ENCODE measurements around the gene LRIG1. TPM values are rescaled to one million over a fixed set of nuclear protein-coding genes. Genes with fewer than 3 reads are reported as not detected.
A peak's percentile ranks its signal among the peaks of the same experiment; 100 is the strongest.

LRIG1 gene
- total RNA-seq, 1 donor from 2014 or later: 178 TPM

DNA sequence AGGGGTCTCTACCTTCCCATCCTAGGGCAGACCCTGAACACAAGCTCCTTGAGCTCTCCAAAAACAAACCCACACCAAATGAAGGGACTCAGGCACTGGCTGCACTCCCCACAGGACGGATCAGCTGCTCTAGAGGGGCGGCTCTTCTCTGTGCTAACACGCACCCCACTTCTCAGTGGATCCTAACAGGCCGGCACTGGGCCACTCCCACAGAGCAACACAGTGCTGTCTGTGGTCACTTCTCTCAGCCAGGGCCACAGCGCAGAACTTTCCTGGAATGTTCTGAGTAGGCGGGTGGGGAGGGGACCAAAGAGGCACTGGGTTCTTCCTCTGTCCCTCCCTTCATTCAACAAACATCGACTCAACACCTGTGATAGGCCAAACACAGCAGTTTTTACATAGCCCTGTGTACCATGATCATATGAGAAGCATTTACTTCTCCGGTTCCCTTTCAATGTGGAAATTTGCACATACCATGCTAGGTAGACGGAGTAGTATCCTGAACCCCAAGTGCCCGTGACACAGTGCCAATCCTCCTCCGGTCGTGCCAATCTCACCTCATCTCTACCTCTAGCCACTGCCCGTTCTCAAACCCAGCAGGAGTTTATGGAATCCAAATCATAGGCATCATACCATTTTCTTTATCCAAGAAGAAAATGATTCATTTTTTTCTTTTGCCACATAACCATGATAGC, 98.1 kb downstream of the LRIG1 start:
- H3K9me3 Mint-ChIP-seq: no peaks in the 10 kb centered on the region
- no peak for DNase-seq (ENCODE audit: low read depth, low spot score)
- TF ChIP-seq, protein P1, sequence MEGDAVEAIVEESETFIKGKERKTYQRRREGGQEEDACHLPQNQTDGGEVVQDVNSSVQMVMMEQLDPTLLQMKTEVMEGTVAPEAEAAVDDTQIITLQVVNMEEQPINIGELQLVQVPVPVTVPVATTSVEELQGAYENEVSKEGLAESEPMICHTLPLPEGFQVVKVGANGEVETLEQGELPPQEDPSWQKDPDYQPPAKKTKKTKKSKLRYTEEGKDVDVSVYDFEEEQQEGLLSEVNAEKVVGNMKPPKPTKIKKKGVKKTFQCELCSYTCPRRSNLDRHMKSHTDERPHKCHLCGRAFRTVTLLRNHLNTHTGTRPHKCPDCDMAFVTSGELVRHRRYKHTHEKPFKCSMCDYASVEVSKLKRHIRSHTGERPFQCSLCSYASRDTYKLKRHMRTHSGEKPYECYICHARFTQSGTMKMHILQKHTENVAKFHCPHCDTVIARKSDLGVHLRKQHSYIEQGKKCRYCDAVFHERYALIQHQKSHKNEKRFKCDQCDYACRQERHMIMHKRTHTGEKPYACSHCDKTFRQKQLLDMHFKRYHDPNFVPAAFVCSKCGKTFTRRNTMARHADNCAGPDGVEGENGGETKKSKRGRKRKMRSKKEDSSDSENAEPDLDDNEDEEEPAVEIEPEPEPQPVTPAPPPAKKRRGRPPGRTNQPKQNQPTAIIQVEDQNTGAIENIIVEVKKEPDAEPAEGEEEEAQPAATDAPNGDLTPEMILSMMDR (conservative IDR thresholded peaks at IDR 0.05): no peak
- H3K36me3 Mint-ChIP-seq (ENCODE audit: low read depth): peaks cover 31% of the 10 kb centered on the region
- H3K27me3 Mint-ChIP-seq (ENCODE audit: low read depth): peaks cover 5% of the 10 kb centered on the region
- peak overlapping the region; percentile 49 for H3K4me3 Mint-ChIP-seq
- H3K27ac Mint-ChIP-seq (ENCODE audit: unreplicated experiment): peak overlapping the region; percentile 83
- H3K4me1 Mint-ChIP-seq: peaks cover 94% of the 10 kb centered on the region

DNA sequence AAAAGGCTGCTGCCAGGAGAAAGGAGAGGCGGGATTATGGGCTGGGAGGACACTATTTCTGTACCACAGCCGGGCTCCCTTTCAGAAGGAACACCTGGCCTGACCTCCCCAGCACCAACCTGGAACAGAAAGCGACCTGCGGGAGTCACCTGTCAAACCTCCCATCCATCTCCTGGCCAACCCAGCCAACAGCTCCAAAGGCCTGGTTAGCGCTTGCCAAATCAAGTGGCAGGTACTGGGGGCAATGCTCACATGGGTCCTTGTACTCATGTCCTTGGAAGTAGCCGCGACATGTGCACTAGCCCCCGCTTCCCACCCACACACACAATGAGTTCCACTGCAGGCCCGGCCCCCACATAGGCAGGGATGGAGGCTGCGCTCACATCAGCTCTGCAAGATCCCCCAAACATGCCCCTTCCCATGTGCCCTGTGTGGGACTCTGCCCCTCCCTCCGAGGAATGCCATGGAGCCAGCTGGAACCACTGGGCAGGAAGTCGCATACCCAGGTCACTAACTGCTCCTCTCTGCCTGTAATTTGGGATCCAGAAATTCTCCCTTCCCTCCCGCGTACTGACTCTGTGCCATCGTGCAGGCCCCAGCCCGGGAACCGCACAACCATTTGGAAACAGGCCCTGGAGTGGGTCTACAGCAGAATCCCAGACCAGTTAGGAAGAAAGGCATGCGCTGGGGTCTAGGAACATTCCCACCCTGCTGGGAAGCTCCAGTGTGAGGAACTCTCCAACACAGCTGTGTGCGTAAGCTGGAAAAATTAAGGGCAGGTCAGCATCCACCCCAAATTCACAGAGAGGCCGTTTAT, 98.9 kb downstream of the LRIG1 start:
- Mint-ChIP-seq H3K4me3 (peak overlapping the region; percentile 66), H3K27ac (ENCODE audit: unreplicated experiment) (peak overlapping the region; percentile 60), H3K36me3 (ENCODE audit: low read depth) (peaks cover 34% of the 10 kb centered on the region), H3K27me3 (ENCODE audit: low read depth) (peaks cover 5% of the 10 kb centered on the region), H3K9me3 (no peaks in the 10 kb centered on the region), H3K4me1 (peaks cover 89% of the 10 kb centered on the region)
- TF ChIP-seq, protein P1 (conservative IDR thresholded peaks at IDR 0.05): no peak
- no peak for DNase-seq (ENCODE audit: low read depth, low spot score)

DNA sequence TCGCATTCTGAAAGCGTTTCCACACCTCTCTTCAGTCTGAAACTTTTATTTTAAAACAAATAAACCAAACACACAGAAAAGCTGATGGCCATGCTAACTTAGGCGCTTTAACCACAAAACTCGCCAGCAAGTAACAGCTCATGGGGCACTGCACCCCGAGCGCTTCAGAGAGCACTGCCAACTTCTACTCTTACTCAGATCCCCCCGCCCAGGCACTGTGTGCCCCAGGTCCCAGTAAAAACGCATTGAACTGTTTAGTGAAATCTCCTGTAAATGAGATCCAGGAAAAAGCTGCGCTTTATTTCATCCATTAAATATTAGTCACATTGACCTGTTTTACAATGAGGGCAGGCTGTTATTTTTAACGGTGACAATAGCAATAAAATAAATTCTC, 99.7 kb downstream of the LRIG1 start:
- H3K4me3 Mint-ChIP-seq: peak overlapping the region; percentile 66
- H3K36me3 Mint-ChIP-seq (ENCODE audit: low read depth): peaks cover 39% of the 10 kb centered on the region

DNA sequence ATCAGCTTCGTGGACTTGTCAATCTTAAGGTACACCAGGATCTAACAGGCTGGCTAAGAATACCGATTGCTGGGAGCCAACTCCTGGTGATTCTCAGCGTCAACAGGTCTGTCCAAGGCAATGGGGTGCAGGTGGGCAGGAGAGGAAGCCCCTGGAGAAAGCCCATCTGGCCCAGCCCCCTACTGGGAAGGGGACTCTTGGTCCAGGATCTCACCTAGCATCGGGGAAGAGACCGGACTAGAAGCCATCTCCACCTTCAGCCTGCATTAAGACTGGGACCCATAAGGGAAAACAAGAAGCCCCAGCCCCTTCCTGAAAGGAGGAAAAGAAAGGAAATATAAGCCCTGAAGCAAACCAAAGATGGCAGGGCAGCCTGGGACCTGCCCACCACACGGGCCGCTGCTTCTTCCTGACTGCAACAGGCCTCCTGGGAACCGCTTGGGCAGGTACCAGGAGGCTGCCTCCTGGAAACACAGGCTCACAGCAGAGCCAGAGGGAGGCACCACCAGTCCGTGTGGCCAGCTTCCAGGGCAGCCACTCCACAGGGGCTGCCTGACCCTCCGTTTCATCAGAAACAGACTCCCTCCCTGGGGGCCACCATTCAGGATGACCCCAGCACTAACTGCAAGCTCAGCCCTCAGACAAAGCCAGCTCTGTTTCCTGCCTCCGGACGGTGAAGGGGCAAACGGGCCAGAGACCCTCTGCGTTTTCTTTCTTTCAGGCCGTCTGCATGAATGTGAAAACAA, 100.2 kb downstream of the LRIG1 start:
- peaks cover 80% of the 10 kb centered on the region for H3K4me1 Mint-ChIP-seq
- H3K36me3 Mint-ChIP-seq (ENCODE audit: low read depth): peaks cover 41% of the 10 kb centered on the region
- peak; percentile 59 for DNase-seq (ENCODE audit: low read depth, low spot score)
- TF ChIP-seq, protein P1 (conservative IDR thresholded peaks at IDR 0.05): no peak
- H3K27ac Mint-ChIP-seq (ENCODE audit: unreplicated experiment): peak overlapping the region; percentile 62
- peak overlapping the region; percentile 66 for H3K4me3 Mint-ChIP-seq
- H3K9me3 Mint-ChIP-seq: no peaks in the 10 kb centered on the region
- H3K27me3 Mint-ChIP-seq (ENCODE audit: low read depth): peaks cover 5% of the 10 kb centered on the region

More for the DNA sequence above, 99.7 kb downstream of the LRIG1 start:
- no peak for DNase-seq (ENCODE audit: low read depth, low spot score)
- TF ChIP-seq, protein P1 (conservative IDR thresholded peaks at IDR 0.05): no peak
- H3K27ac Mint-ChIP-seq (ENCODE audit: unreplicated experiment): peak overlapping the region; percentile 60
- H3K27me3 Mint-ChIP-seq (ENCODE audit: low read depth): peaks cover 5% of the 10 kb centered on the region
- peaks cover 85% of the 10 kb centered on the region for H3K4me1 Mint-ChIP-seq
- no peaks in the 10 kb centered on the region for H3K9me3 Mint-ChIP-seq

DNA sequence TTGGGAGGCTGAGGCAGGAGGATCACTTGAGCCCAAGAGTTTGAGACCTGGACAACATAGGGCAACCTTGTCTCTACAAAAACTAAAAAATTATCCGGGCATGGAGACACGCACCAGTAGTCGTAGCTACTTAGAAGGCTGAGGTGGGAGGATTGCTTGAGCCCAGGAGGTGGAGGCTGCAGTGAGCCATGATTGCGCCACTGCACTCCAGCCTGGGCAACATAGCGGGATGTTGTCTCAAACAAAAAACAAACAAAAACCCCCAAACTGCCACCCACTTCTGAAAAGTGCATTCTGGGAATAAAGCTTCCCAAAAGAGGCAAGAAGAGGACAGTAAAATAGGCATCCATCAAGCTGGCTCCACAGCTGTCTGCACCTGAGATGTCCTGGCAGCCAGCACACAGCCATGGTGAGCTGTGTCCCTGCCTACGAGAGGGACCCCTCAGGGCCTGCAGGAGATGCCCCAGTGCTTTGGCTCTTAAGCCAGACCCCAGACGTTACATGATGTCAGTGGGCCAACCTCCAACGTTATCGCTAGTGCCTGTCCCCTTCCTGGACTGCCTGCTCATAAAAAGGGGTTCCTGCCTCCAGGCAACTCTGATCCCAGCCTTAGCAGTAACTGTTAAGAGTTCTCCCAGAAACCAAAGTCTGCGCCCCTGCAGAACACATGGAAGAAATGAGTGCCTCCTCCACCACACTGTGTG, 101.1 kb downstream of the LRIG1 start:
- no peak for DNase-seq (ENCODE audit: low read depth, low spot score)
- peak overlapping the region; percentile 62 for H3K27ac Mint-ChIP-seq (ENCODE audit: unreplicated experiment)
- H3K36me3 Mint-ChIP-seq (ENCODE audit: low read depth): peaks cover 43% of the 10 kb centered on the region
- peak overlapping the region; percentile 66 for H3K4me3 Mint-ChIP-seq
- H3K27me3 Mint-ChIP-seq (ENCODE audit: low read depth): peaks cover 5% of the 10 kb centered on the region
- H3K9me3 Mint-ChIP-seq: no peaks in the 10 kb centered on the region
- peaks cover 81% of the 10 kb centered on the region for H3K4me1 Mint-ChIP-seq
- TF ChIP-seq, protein P1 (conservative IDR thresholded peaks at IDR 0.05): no peak
